GM18498 (cell line): ENCODE results near the gene IFI27L2.
"Not testable (repeated sequence)": the region's sequence is repeated elsewhere in the genome, so short reads cannot be mapped to it uniquely, and the experiment has no call there.

Experiments used
- ATAC-seq: cut with Tn5 transposase; IDR thresholded peaks from one replicate; pipeline ENCODE4 v1.9.1; 2021; ENCODE audit warnings: mild to moderate bottlenecking, moderate library complexity; ENCODE audit not compliant: unreplicated experiment

Gene IFI27L2

GRCh38 chr14:94129111-94129757, at the start of gene IFI27L2:
IFI27L2 (minus strand) TSS chr14:94129604; CDS start chr14:94129564, 40 bp downstream.
- ATAC-seq: peak; percentile 93

GRCh38 chr14:94177806-94178205, 48.4 kb upstream of the IFI27L2 start:
- ATAC-seq: no peak

- ATAC-seq: no peak
These were observed 47.4 kb upstream of the IFI27L2 start for GRCh38 chr14:94176808-94177207.

DNA sequence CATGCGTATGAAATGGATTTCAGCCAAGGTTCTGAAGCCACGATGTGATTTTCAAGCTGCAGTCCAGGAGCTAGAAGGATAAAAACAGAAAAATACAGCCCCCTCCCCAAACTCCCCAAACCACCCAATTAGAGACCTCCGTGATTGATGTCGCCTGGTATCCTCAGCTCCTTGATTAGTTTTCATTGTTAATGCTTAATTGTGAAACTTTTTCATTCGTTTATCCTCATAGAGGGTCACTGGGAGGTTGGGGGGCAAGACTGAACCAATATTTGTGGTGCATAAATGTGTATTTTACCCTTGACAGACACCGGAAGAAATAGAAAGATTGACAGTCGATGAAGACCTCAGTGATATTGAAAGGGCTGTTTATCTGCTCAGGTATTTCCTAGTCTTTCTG, 46.3 kb upstream of the IFI27L2 start:
- no peak for ATAC-seq

- ATAC-seq: no peak
These were observed 45.8 kb upstream of the IFI27L2 start for GRCh38 chr14:94175011-94175745.

DNA sequence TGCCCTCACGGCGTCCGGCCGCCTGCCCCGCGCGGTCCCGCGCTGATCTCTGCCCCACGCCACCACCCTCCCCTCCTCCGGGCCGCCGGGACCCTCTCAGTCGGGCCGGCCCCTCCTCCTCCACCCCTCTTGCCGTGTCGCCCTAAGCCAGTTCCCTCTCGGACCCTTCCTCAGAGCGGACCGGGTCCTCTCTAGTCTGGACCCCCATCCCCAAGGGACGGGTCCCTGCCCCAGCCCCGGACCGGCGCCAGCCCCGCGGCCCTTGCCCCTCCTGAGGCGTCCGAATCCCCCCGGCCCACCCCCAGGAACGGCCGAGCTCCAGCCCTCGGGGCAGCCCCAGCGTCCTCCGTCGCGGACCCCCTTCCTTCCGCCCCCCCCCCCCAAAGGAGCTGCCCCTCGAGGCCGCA, 45.2 kb upstream of the IFI27L2 start:
- ATAC-seq: no peak

- peak; percentile 83 for ATAC-seq
These were observed 44.6 kb upstream of the IFI27L2 start, which contains the start of gene PPP4R4 for GRCh38 chr14:94173885-94174603. PPP4R4 (plus strand) TSS chr14:94174322; CDS start chr14:94174466, 144 bp downstream.

- no peak for ATAC-seq
These were observed 44.1 kb upstream of the IFI27L2 start for GRCh38 chr14:94173471-94173884.

GRCh38 chr14:94172545-94172944, 43.1 kb upstream of the IFI27L2 start:
- no peak for ATAC-seq

- ATAC-seq: no peak
These were observed 41.8 kb upstream of the IFI27L2 start for GRCh38 chr14:94171208-94171607.

GRCh38 chr14:94170136-94170535, 40.7 kb upstream of the IFI27L2 start:
- ATAC-seq: no peak

DNA sequence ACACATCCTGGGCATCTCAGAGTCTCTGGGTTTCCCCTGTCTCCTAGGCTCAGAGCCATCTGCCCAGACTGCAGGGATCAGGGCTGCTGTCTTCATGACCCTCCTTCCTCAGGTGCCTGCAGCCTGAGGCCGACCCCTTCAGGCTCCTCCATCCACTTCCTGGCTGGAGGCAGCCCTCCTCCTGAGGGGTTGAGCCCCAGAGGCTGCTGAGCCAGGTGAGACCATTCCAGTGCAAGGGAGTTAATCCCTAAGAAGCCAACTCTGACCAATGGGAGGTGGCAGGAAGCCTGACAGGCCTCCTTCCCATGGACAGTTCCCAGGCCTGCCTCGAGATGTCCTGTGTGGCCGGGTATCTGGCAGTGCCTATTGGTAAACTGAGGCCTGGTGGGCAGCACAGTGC, 36.3 kb upstream of the IFI27L2 start:
- no peak for ATAC-seq

GRCh38 chr14:94164685-94165431, 35.5 kb upstream of the IFI27L2 start:
- ATAC-seq: no peak

GRCh38 chr14:94163796-94164195, 34.4 kb upstream of the IFI27L2 start:
- no peak for ATAC-seq

DNA sequence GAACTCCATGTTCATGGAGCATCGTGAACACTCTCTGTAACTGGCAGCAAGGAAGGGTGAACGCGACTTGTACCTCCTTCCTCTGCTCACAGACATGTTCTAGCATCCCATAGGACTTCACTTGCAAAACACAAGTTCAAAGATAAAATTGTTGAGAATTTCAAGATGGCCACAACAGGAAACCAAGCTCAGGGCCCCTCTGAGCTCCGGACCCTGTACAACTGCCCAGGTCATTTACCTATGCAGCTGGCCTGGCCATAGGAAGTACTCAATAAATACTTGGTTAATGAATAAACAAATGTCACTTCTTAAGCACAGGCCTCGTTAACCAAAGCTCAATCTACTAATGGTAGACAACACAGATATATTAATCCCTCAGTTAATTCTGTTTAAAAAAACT, 33.1 kb upstream of the IFI27L2 start:
- ATAC-seq: no peak

DNA sequence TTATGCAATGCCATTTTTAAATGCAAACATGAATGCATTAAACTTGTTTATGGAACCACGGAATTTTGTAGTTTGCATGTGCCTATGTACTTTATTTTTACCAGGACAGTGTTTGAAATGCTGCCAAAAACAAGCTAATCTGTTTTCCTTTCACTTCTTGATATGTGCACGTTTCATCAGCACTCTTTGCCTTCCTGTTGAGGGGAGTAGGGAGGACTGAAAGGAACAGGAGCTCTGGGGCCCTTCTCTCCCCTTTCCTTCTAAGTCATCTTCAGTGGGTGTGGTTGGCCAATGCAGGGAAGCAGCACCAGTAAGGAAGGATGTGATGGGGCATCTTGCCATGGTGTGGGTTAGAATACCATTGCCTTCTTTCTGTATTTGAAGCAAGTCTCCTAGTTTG, 32.6 kb upstream of the IFI27L2 start:
- ATAC-seq: no peak

GRCh38 chr14:94161058-94161457, 31.7 kb upstream of the IFI27L2 start:
- no peak for ATAC-seq

GRCh38 chr14:94158239-94158883, 29.0 kb upstream of the IFI27L2 start:
- ATAC-seq: no peak

GRCh38 chr14:94157197-94157596, 27.8 kb upstream of the IFI27L2 start:
- ATAC-seq: no peak

- ATAC-seq: not testable (repeated sequence)
These were observed 26.7 kb upstream of the IFI27L2 start for GRCh38 chr14:94156143-94156542.
